Vagina (tissue), 2 donors: Measurements from ENCODE around the gene AUH.

Experiments
- CTCF ChIP-seq, 3 experiments: fragments of 450-650 bp in 2 of 3; fragments of 200-600 bp in 1 of 3; sonication (generic) in 1 of 3; IDR thresholded peaks; one replicate each; pipeline ENCODE4 v1.5.1; 2017 to 2019; ENCODE audit warnings: antibody characterized with exemption in 3 of 3, mild to moderate bottlenecking in 2 of 3, moderate library complexity in 2 of 3
- POLR2A ChIP-seq, 2 donors: fragments of 450-650 bp; IDR thresholded peaks; one replicate each; pipeline ENCODE4 v1.6.1; 2017; ENCODE audit warnings: antibody characterized with exemption in 2 of 2, mild to moderate bottlenecking in 2 of 2, moderate library complexity in 2 of 2
- POLR2AphosphoS5 ChIP-seq, 2 donors: sonication (generic); formaldehyde crosslinking; IDR thresholded peaks; one replicate each; pipeline ENCODE4 v1.9.0; 2017; ENCODE audit warnings: antibody characterized with exemption in 2 of 2, mild to moderate bottlenecking in 2 of 2, low read depth in 1 of 2; ENCODE audit not compliant: insufficient read depth in 1 of 2

DNA sequence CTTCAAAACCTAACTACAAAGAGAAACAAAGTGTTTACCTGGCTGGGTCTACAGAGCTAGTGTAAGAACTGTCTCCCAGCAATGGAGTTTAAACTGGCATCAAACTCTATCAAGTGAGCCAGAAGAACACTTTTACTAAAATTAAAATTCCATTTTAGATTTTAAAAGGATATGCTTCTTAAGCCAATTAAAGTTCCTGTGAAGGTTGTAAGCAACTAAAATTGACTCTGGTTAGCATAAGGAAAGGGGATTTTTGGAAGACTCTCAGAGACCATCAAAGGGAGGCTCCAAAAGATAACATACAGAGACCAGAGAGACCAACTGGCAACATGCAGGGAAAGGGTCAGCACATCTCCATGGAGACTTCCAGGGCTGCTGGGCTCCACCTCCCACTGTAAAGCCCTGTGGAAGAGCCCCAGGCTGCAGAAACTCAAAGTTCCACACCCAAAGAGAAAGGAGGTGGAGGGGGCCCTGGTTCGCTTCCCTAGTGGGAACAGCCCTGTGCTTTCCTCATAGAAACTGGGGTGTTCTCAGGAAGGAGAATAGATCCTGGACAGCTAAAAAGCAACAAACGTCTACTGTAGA lies 91.7 kb downstream of the AUH start:
- TF ChIP-seq CTCF (IDR thresholded peaks at IDR 0.05): no peak
- TF ChIP-seq POLR2AphosphoS5 (IDR thresholded peaks at IDR 0.05; ENCODE audit: insufficient read depth in 1 of 2, low read depth in 1 of 2): no peak
- TF ChIP-seq POLR2A (IDR thresholded peaks at IDR 0.05): no peak
